Thyroid gland (tissue), 4 donors: ENCODE data around the gene FXYD3. TPM values are rescaled to one million over a fixed set of nuclear protein-coding genes. Genes with fewer than 3 reads are reported as not detected.
A peak's percentile ranks its signal among the peaks of the same experiment; 100 is the strongest.

Source experiments
- DNase-seq, 2 donors: peaks; one replicate each; pipeline ENCODE4 v3.0.0-alpha.2; 2019
- H3K27ac ChIP-seq, 3 donors: fragments of 200-600 bp; sonication (generic); 1 replicate in 2 of 3; 2 replicates in 1 of 3; pipeline ENCODE4 v1.5.1; 2016 to 2019; ENCODE audit warnings: mild to moderate bottlenecking in 1 of 3, moderate library complexity in 1 of 3
- H3K27me3 ChIP-seq: fragments of 200-600 bp; sonication (generic); one replicate; pipeline ENCODE4 v1.5.1; 2019
- H3K36me3 ChIP-seq, 2 donors: fragments of 200-600 bp; sonication (generic); one replicate each; pipeline ENCODE4 v1.5.1; 2016 to 2019
- H3K4me1 ChIP-seq, 2 donors: fragments of 200-600 bp; sonication (generic); one replicate each; pipeline ENCODE4 v1.5.1; 2017 to 2019
- H3K4me3 ChIP-seq, 3 donors: fragments of 200-600 bp; sonication (generic); replicated peaks in 1 of 3; 1 replicate in 2 of 3; 2 replicates in 1 of 3; pipeline ENCODE4 v1.5.1; 2016; ENCODE audit warnings: mild to moderate bottlenecking in 1 of 3
- H3K9me3 ChIP-seq: fragments of 200-600 bp; sonication (generic); one replicate; pipeline ENCODE4 v1.5.1; 2017
- CTCF ChIP-seq, 6 experiments: fragments of 200-600 bp in 3 of 6; fragments of 450-650 bp in 3 of 6; sonication (generic) in 3 of 6; IDR thresholded peaks; one replicate each; pipeline ENCODE4 v1.5.1; 2016 to 2019; ENCODE audit warnings: antibody characterized with exemption in 6 of 6, mild to moderate bottlenecking in 2 of 6, inconsistent platforms in 1 of 6, moderate library complexity in 1 of 6
- POLR2A ChIP-seq, 2 donors: fragments of 450-650 bp; IDR thresholded peaks; one replicate each; pipeline ENCODE4 v1.6.1; 2017; ENCODE audit warnings: antibody characterized with exemption in 2 of 2, mild to moderate bottlenecking in 2 of 2, moderate library complexity in 1 of 2
- WGBS, 2 donors: methylation state at CpG; one replicate each; pipeline ENCODE4 v1.1.5; 2017; 5-methylcytosine and 5-hydroxymethylcytosine counted together
- intact Hi-C: fragments of 100-400 bp; cut with DNase I; formaldehyde crosslinking; loops from one replicate; pipeline ENCODE4 v1.15.1; 2023
- total RNA-seq, 4 donors: library from RNA; depleted of rRNA; stranded (reverse); fragments of >200 nt; gene quantifications; one replicate each; pipeline ENCODE4 v1.2.3, GENCODE V29; 2016

The FXYD3 gene
- total RNA-seq, 4 donors from 2014 or later = 1.1 TPM; not detected in 3

DNA sequence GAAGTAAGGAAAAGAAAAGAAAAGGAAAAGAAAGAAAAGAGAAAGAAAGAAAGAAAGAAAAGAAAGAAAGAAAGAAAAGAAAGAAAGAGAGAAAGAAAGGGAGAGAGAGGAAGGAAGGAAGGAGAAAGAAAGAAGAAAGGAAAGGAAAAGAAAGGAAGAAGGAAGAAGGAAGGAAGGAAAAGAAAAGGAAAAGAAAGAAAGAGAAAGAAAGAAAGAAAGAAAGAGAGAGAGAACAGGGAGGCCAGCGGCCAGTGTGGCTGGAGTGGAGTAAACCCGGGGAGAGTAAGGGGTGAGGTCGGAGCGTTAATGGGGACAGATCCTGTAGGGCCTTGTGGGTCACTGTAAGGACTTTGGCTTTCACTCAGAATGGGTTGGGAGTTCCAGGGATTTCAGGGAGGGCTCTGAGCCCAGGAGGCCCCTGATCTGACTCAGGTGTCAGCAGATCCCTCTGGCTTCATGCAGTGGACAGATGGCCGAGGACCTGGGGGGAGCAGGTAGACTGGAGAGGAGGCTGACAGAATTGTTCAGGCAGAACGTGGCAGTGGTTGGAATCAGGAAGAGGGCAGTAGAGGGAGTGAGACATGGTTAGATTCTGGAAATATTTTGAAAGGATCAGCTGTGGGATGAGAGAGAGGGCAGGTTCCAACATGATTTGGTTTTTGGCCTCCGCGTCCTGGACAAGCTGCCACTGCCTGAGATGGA lies 19.8 kb upstream of the FXYD3 start:
- 67 to 77% methylated on average over 8 of the region's 8 CpGs for WGBS, 2 donors
- TF ChIP-seq POLR2A (IDR thresholded peaks at IDR 0.05) (no peak), CTCF (IDR thresholded peaks at IDR 0.05) (no peak)
- H3K27ac ChIP-seq = no peak overlapping the region
- intact Hi-C loops = no loop called here
- H3K4me3 ChIP-seq = no peak overlapping the region
- DNase-seq = no peak
- no peaks in the 10 kb centered on the region for H3K36me3 ChIP-seq
- no peaks in the 10 kb centered on the region for H3K9me3 ChIP-seq
- H3K27me3 ChIP-seq = no peaks in the 10 kb centered on the region
- peaks cover 0 to 3% of the 10 kb centered on the region in 2 donors for H3K4me1 ChIP-seq

DNA sequence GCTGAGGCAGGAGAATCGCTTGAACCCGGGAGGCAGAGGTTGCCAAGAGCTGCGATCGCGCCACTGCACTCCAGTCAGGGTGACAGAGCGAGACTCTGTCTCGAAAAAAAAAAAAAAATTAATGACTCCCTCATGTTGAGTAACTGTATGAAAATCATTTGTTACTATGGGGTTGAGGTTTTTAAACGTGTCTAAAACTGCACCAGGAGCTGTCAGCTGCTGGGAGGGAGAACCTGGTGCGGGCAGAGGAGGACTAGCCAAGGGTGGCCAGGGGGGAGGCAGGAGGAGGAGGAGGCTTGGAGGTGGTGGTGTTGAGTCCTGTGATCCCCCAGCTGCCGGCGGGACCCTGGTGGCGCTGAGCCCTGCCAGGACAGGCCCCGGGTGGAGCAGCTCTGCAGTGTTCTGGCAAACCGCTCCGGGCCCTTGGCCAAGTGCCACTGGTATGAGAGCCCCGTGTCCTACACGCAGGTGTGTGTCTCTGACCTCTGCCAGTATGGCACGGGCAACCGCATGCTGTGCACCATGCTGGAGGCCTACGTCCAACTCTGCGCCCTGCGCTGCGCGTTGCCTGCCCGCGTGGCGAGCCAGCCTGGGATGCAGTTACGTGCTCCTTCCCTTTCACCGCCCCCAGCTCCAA lies 17.1 kb upstream of the FXYD3 start:
- Histone ChIP-seq H3K27ac (no peak overlapping the region), H3K27me3 (no peaks in the 10 kb centered on the region), H3K9me3 (no peaks in the 10 kb centered on the region), H3K4me1 (no peaks in the 10 kb centered on the region), H3K36me3 (no peaks in the 10 kb centered on the region), H3K4me3 (no peak overlapping the region)
- TF ChIP-seq POLR2A (IDR thresholded peaks at IDR 0.05) = no peak
- no peak for TF ChIP-seq CTCF (IDR thresholded peaks at IDR 0.05)
- intact Hi-C loops = no loop called here
- WGBS, 2 donors = 58 to 65% methylated on average over 29 of the region's 29 CpGs
- DNase-seq = peak; percentile 20 to 43

GRCh38 chr19:35099155-35099896 lies 16.3 kb upstream of the FXYD3 start:
- WGBS, 2 donors = 81 to 82% methylated on average over 16 to 18 of the region's 21 CpGs
- H3K4me1 ChIP-seq = no peaks in the 10 kb centered on the region
- TF ChIP-seq POLR2A (IDR thresholded peaks at IDR 0.05) (no peak), CTCF (IDR thresholded peaks at IDR 0.05) (no peak)
- DNase-seq = no peak
- intact Hi-C loops = no loop called here
- H3K27ac ChIP-seq = no peak overlapping the region
- no peaks in the 10 kb centered on the region for H3K36me3 ChIP-seq
- no peaks in the 10 kb centered on the region for H3K9me3 ChIP-seq
- H3K4me3 ChIP-seq = no peak overlapping the region
- H3K27me3 ChIP-seq = no peaks in the 10 kb centered on the region

DNA sequence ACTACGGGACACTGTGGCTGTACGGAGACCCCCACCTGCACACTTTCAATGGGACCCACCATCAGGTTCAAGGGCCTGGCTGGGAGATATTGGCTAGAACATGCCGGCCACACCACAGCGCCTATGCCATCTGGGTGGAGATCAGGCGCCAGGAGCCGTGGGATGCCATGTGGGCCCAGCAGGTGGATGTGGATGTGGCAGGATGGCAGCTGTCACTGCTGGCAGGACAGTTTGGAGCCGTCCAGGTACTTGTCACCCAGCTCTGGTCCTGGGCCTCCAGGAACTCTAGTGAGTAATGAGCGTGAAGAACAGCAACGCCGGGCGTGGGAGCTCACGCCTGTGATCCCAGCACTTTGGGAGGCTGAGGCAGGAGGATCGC lies 15.7 kb upstream of the FXYD3 start:
- no peak for TF ChIP-seq POLR2A (IDR thresholded peaks at IDR 0.05)
- TF ChIP-seq CTCF (IDR thresholded peaks at IDR 0.05) = no peak
- intact Hi-C loops = no loop called here
- Histone ChIP-seq H3K4me3 (no peak overlapping the region), H3K27me3 (no peaks in the 10 kb centered on the region), H3K4me1 (no peaks in the 10 kb centered on the region), H3K27ac (no peak overlapping the region), H3K9me3 (no peaks in the 10 kb centered on the region), H3K36me3 (no peaks in the 10 kb centered on the region)
- WGBS, 2 donors = 87 to 91% methylated on average over 11 to 13 of the region's 13 CpGs
- DNase-seq = no peak
